Measurements from ENCODE around the gene DNAJC1. TPM values are rescaled to one million over a fixed set of nuclear protein-coding genes. Genes with fewer than 3 reads are reported as not detected.

Gene DNAJC1
- total RNA-seq, 1 donor from 2014 or later, result 67.7 TPM

GRCh38 chr10:21961847-21962246 is 41.7 kb downstream of the DNAJC1 start:
- DNase-seq (ENCODE audit: low spot score), result no peak

DNA sequence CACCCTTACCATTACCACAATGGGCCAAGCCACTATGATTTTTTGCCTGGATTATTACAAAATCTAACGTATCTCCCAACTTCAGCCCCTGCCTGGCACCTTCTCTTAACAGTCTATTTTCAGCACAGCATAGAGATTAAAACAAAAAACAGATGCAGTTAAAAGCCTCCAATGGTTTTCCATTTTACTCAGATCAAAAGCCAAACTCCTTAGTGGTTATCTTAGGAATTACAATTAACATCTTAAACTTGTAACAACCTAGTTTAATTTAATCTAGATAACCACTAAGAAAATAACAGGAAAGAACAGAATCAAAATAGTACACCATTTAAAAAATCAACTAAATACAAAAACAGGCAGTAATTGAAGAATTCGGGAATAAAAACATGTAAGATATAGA is 43.5 kb downstream of the DNAJC1 start:
- no peak for DNase-seq (ENCODE audit: low spot score)

GRCh38 chr10:21954690-21955089 is 48.8 kb downstream of the DNAJC1 start:
- no peak for DNase-seq (ENCODE audit: low spot score)

GRCh38 chr10:21954132-21954531 is 49.4 kb downstream of the DNAJC1 start:
- DNase-seq (ENCODE audit: low spot score), result no peak

DNA sequence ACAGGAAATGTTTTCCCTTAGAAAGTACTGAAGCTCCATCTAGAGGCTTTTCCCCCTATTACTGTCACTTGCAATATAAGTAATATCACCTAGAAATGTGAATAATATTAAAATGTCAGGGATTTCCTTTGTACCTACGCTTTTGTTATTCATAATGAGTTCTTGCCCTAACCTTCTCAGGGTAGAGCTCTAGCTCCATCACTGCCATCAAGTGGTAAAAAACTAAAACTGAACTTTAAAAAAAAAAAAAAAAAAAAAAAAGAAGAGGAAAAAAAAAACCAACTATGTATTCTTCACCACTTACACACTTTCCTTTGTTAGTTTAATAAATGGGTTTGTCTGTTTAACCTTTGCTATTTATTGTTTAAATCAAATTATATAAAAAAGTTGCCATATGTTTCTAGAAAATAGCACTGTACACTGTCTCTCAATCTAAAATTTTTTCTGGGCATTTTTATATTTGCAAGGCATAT is 49.9 kb downstream of the DNAJC1 start:
- peak; percentile 54 for DNase-seq (ENCODE audit: low spot score)

GRCh38 chr10:21950566-21950965 is 53.0 kb downstream of the DNAJC1 start:
- no peak for DNase-seq (ENCODE audit: low spot score)

DNA sequence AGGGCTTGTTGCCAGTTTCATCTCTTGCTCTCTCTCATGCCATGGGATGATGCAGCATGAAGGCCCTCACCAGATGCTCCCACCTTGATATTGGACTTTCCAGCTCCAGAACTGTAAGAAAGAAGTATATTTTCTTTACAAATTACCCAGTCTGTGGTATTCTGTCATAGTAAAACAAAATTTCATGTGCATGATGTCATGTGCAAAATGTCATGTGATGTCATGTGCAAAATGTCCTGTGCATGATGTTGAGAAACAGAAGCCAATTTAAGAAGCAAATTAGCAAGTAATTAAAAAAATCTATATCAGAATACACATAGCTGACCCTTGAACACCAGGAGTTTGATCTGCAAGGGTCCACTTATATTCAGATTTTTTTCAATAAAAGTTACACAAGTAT is 56.6 kb downstream of the DNAJC1 start:
- DNase-seq (ENCODE audit: low spot score), result no peak

GRCh38 chr10:21944727-21945386 is 58.7 kb downstream of the DNAJC1 start:
- no peak for DNase-seq (ENCODE audit: low spot score)

DNA sequence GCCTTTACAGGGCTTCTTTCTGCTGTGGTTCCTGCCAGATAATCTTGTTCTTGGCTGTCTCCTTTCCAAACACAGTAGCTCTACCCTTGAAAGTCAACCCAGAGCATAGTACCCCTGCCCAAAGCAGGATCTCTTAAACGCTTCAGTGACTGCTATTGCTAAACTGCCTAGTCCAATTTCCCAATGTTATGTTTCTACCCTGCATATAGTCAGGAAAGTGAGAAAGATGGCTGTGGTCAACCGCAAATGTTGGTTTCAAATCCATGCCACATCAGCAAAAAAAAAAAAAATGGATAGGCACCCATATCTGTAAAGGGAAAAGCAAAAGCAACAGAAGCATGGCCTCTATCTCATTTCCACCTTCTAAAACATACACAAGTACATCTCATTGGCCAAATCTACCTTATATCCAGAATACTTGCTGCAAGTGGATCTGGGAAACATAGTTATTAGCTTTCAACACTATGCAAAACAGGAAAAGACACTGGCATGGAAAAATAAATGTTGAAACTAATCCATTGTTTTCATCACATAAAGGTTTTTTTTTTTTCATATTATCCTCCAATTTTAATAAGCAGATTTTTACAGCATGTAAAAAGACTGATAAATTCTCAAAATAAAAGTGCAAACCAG is 59.8 kb downstream of the DNAJC1 start:
- DNase-seq (ENCODE audit: low spot score), result no peak

GRCh38 chr10:21935439-21936023 is 68.0 kb downstream of the DNAJC1 start:
- no peak for DNase-seq (ENCODE audit: low spot score)

GRCh38 chr10:21934307-21934706 is 69.2 kb downstream of the DNAJC1 start:
- no peak for DNase-seq (ENCODE audit: low spot score)

DNA sequence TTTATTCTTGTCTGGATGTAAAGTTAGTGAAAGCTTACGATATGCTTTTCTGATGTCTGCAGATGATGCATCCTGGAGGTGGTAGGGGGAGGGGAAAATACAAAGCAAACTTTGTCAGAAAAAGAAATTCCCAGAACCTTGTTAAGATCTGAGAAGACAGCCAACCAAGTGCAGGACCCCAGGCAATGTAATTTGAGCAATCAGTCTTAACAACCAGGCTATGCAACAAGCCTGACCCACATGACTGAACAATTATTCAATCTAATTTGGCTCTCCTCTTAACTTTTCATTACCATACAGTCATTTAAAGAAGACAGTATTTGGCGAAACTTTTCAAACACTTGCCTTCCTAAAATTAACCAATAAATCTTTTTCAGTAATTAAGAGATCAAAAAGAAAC is 74.5 kb downstream of the DNAJC1 start:
- DNase-seq (ENCODE audit: low spot score), result no peak

- peak; percentile 67 for DNase-seq (ENCODE audit: low spot score)
Measured at GRCh38 chr10:21927631-21928353, 75.7 kb downstream of the DNAJC1 start.

DNA sequence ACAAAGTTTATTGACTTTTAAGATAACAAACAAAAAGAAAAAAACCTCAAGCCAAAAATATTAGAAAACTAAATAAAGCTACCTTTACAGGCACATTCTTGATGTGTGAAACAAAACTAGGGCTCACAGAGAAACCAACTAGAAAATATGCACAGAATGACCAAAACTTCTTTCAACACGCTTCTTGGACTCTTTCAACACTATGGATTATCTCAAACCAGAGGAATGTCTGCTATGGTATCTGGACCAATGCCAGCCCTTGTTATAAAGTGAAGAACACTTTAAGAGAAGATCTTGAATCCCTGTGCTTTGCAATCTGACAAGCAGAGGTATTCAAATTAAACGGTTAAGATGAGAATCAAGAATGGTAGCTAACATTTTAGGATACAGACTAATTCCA is 76.6 kb downstream of the DNAJC1 start:
- peak; percentile 93 for DNase-seq (ENCODE audit: low spot score)

- no peak for DNase-seq (ENCODE audit: low spot score)
Measured at GRCh38 chr10:21926358-21926925, 77.1 kb downstream of the DNAJC1 start.

DNA sequence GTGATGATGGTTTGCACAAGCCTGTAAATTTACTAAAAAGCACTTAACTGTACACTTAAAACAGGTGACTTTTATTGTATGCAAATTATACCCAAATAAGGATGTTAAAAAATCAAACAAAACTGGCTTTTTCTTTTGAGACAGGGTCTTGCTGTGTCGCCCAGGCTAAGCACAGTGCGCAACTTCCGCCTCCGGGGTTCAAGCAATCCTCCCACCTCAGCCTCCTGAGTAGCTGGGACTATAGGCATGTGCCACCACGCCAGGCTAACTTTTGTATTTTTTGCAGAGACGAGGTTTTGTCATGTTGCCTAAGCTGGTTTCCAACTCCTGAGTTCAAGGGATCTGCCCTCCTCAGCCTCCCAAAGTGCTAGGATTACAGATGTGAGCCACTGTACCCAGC is 77.7 kb downstream of the DNAJC1 start:
- no peak for DNase-seq (ENCODE audit: low spot score)

GRCh38 chr10:21924511-21924910 is 79.0 kb downstream of the DNAJC1 start:
- no peak for DNase-seq (ENCODE audit: low spot score)

GRCh38 chr10:21920633-21921032 is 82.9 kb downstream of the DNAJC1 start:
- no peak for DNase-seq (ENCODE audit: low spot score)

DNA sequence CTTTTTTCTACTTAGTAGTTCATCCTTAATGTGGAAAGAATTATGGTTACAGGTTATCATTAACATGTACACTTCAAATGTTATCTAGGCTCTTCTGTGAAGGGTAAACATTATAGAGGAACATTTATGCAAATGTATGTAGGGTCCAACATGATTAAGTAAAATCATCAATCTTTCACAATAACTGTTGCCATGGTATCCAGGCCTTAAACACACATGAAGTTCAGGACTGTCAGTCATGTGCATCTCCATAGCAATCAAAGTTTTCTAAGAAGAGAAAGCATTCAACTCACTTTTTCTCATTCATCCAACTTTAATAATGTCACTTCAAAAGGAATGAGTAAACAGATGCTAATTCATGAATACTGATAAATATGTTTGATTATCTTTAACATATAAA is 83.6 kb downstream of the DNAJC1 start:
- no peak for DNase-seq (ENCODE audit: low spot score)

- no peak for DNase-seq (ENCODE audit: low spot score)
Measured at GRCh38 chr10:21919117-21919516, 84.4 kb downstream of the DNAJC1 start.

GRCh38 chr10:21912625-21913024 is 90.9 kb downstream of the DNAJC1 start:
- DNase-seq (ENCODE audit: low spot score), result no peak

DNA sequence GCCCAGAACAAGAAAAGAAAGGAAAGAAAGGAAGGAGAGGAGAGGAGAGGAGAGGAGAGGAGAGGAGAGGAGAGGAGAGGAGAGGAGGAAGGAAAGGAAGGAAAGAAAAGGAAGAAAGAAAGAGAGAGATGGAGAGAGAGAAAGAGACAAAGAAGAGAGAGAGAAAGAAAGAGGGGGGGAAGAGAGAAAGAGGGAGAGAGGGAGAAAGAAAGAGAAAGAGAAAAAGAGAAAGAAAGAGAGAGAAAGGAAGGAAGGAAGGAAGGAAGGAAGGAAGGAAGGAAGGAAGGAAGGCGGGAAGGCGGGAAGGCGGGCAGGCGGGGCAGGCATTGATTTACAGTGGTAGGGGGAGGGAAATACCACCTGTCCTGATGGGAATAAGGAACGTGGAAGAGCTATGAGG is 92.7 kb downstream of the DNAJC1 start:
- DNase-seq (ENCODE audit: low spot score), result no peak
